GM19467 (cell line): ENCODE data around the gene GRK3.

Source experiments
- ATAC-seq: cut with Tn5 transposase; IDR thresholded peaks from one replicate; pipeline ENCODE4 v1.9.1; 2021; ENCODE audit warnings: mild to moderate bottlenecking, moderate library complexity; ENCODE audit not compliant: unreplicated experiment

The GRK3 gene

GRCh38 chr22:25656724-25657123 lies 92.2 kb downstream of the GRK3 start:
- peak; percentile 64 for ATAC-seq

- ATAC-seq = no peak
Observed at GRCh38 chr22:25658633-25659032, 94.2 kb downstream of the GRK3 start.

- ATAC-seq = no peak
Observed at GRCh38 chr22:25659413-25659812, 94.9 kb downstream of the GRK3 start.

GRCh38 chr22:25660336-25660735 lies 95.9 kb downstream of the GRK3 start:
- ATAC-seq = no peak

- no peak for ATAC-seq
Observed at GRCh38 chr22:25661073-25661472, 96.6 kb downstream of the GRK3 start.

GRCh38 chr22:25663654-25664053 lies 99.2 kb downstream of the GRK3 start:
- ATAC-seq = no peak

GRCh38 chr22:25666308-25666707 lies 101.8 kb downstream of the GRK3 start:
- ATAC-seq = no peak

- no peak for ATAC-seq
Observed at GRCh38 chr22:25668437-25668836, 104.0 kb downstream of the GRK3 start.

- no peak for ATAC-seq
Observed at GRCh38 chr22:25669253-25670069, 105.0 kb downstream of the GRK3 start.

GRCh38 chr22:25670070-25670461 lies 105.6 kb downstream of the GRK3 start:
- ATAC-seq = no peak

- ATAC-seq = no peak
Observed at GRCh38 chr22:25672289-25673084, 108.0 kb downstream of the GRK3 start.

- no peak for ATAC-seq
Observed at GRCh38 chr22:25673713-25674112, 109.2 kb downstream of the GRK3 start.

GRCh38 chr22:25677631-25678030 lies 113.2 kb downstream of the GRK3 start:
- no peak for ATAC-seq

GRCh38 chr22:25680051-25680450 lies 115.6 kb downstream of the GRK3 start:
- no peak for ATAC-seq

GRCh38 chr22:25680956-25681355 lies 116.5 kb downstream of the GRK3 start:
- no peak for ATAC-seq

- no peak for ATAC-seq
Observed at GRCh38 chr22:25682109-25682508, 117.6 kb downstream of the GRK3 start.

GRCh38 chr22:25688627-25689026 lies 124.2 kb downstream of the GRK3 start:
- no peak for ATAC-seq

GRCh38 chr22:25689631-25690030 lies 125.2 kb downstream of the GRK3 start:
- ATAC-seq = no peak

GRCh38 chr22:25690798-25691197 lies 126.3 kb downstream of the GRK3 start:
- ATAC-seq = no peak

GRCh38 chr22:25692397-25693267 lies 128.2 kb downstream of the GRK3 start:
- ATAC-seq = no peak

GRCh38 chr22:25693268-25693565 lies 128.7 kb downstream of the GRK3 start:
- no peak for ATAC-seq
